Trophoblast cell (in vitro differentiated cells and primary cell): Measurements from ENCODE around the gene FGD4.

Experiments used
- DNase-seq, 2 donors: peaks; one replicate each; pipeline ENCODE4 v3.0.0-alpha.2; 2016
- H2AFZ ChIP-seq: 2 replicates; pipeline ENCODE4 v1.6.1; 2013; ENCODE audit warnings: low read length, moderate library complexity, mild to moderate bottlenecking; ENCODE audit not compliant: insufficient read depth, poor library complexity
- H2AK5ac ChIP-seq: 2 replicates; pipeline ENCODE4 v1.6.1; 2013; ENCODE audit warnings: mild to moderate bottlenecking, low read length
- H2BK120ac ChIP-seq: 2 replicates; pipeline ENCODE4 v1.6.1; 2013; ENCODE audit warnings: low read length, mild to moderate bottlenecking, moderate library complexity; ENCODE audit not compliant: insufficient read depth, poor library complexity
- H2BK12ac ChIP-seq: 2 replicates; pipeline ENCODE4 v1.6.1; 2013; ENCODE audit warnings: mild to moderate bottlenecking, low read length, moderate library complexity
- H2BK5ac ChIP-seq: 2 replicates; pipeline ENCODE4 v1.6.1; 2013; ENCODE audit warnings: low read length, low read depth, moderate library complexity, mild to moderate bottlenecking; ENCODE audit not compliant: poor library complexity
- H3K14ac ChIP-seq: 2 replicates; pipeline ENCODE4 v1.6.1; 2013; ENCODE audit warnings: mild to moderate bottlenecking, low read length
- H3K18ac ChIP-seq: 2 replicates; pipeline ENCODE4 v1.6.1; 2013; ENCODE audit warnings: mild to moderate bottlenecking, low read length
- H3K23ac ChIP-seq: 2 replicates; pipeline ENCODE4 v1.6.1; 2013; ENCODE audit warnings: low read length
- H3K27ac ChIP-seq: 2 replicates; pipeline ENCODE4 v1.5.1; 2013; ENCODE audit warnings: low read depth, mild to moderate bottlenecking, inconsistent platforms, low read length, moderate library complexity
- H3K27me3 ChIP-seq: 2 replicates; pipeline ENCODE4 v1.6.1; 2013; ENCODE audit warnings: inconsistent platforms, mild to moderate bottlenecking, low read length, moderate library complexity; ENCODE audit not compliant: insufficient read depth
- H3K36me3 ChIP-seq, 2 experiments: 1 replicate in 1 of 2; 2 replicates in 1 of 2; pipeline ENCODE4 v1.6.1; 2013; ENCODE audit warnings: low read length in 2 of 2, mild to moderate bottlenecking in 2 of 2, moderate library complexity in 1 of 2; ENCODE audit not compliant: insufficient read depth in 2 of 2, control insufficient read depth in 1 of 2
- H3K4ac ChIP-seq: 2 replicates; pipeline ENCODE4 v1.6.1; 2013; ENCODE audit warnings: low read depth, mild to moderate bottlenecking, low read length, moderate library complexity
- H3K4me1 ChIP-seq, 2 experiments: 1 replicate in 1 of 2; 2 replicates in 1 of 2; pipeline ENCODE4 v1.6.1; 2013; ENCODE audit warnings: low read length in 2 of 2, mild to moderate bottlenecking in 2 of 2, moderate library complexity in 1 of 2; ENCODE audit not compliant: insufficient read depth in 2 of 2, control insufficient read depth in 1 of 2
- H3K4me2 ChIP-seq: 2 replicates; pipeline ENCODE4 v1.6.1; 2013; ENCODE audit warnings: inconsistent platforms, mild to moderate bottlenecking, low read length, moderate library complexity
- H3K4me3 ChIP-seq: 2 replicates; pipeline ENCODE4 v1.5.1; 2013; ENCODE audit warnings: mild to moderate bottlenecking, low read depth, low read length, inconsistent platforms
- H3K79me1 ChIP-seq: one replicate; pipeline ENCODE4 v1.6.1; 2013; ENCODE audit warnings: low read length
- H3K79me2 ChIP-seq: 2 replicates; pipeline ENCODE4 v1.6.1; 2013; ENCODE audit warnings: low read length, mild to moderate bottlenecking; ENCODE audit not compliant: control insufficient read depth, insufficient read depth, poor library complexity
- H3K9ac ChIP-seq: 2 replicates; pipeline ENCODE4 v1.6.1; 2013; ENCODE audit warnings: mild to moderate bottlenecking, low read length
- H3K9me3 ChIP-seq: 2 replicates; pipeline ENCODE4 v1.6.1; 2013; ENCODE audit warnings: low read depth, mild to moderate bottlenecking, control low read depth, inconsistent platforms, low read length; ENCODE audit not compliant: insufficient read depth
- H4K12ac ChIP-seq: 2 replicates; pipeline ENCODE4 v1.6.1; 2013; ENCODE audit warnings: low read depth, mild to moderate bottlenecking, low read length, moderate library complexity
- H4K8ac ChIP-seq: 2 replicates; pipeline ENCODE4 v1.6.1; 2013; ENCODE audit warnings: low read depth, mild to moderate bottlenecking, low read length, moderate library complexity
- H4K91ac ChIP-seq: one replicate; pipeline ENCODE4 v1.6.1; 2013; ENCODE audit warnings: low read depth, mild to moderate bottlenecking, low read length, moderate library complexity
- WGBS: extraction: QIAGEN DNeasy Blood & Tissue Kit; methylation state at CpG from one replicate; pipeline ENCODE4 v1.1.7; 2013; ENCODE audit warnings: missing lambda C conversion rate; ENCODE audit not compliant: insufficient read length, insufficient coverage; ENCODE audit errors: extremely low coverage; 5-methylcytosine and 5-hydroxymethylcytosine counted together

The FGD4 gene

GRCh38 chr12:32369202-32369601, 30.2 kb upstream of the FGD4 start:
- H3K4me1 ChIP-seq = no peaks in the 10 kb centered on the region
- no peak overlapping the region for H3K27ac ChIP-seq
- no peak overlapping the region for H2BK120ac ChIP-seq
- no peak overlapping the region for H4K91ac ChIP-seq
- H3K18ac ChIP-seq = no peak overlapping the region
- no peaks in the 10 kb centered on the region for H3K79me2 ChIP-seq
- no peak for DNase-seq
- no peak overlapping the region for H3K4me3 ChIP-seq
- H3K36me3 ChIP-seq = no peaks in the 10 kb centered on the region
- H4K8ac ChIP-seq = no peak overlapping the region
- no peak overlapping the region for H2BK12ac ChIP-seq
- H2AK5ac ChIP-seq = no peak overlapping the region
- H3K27me3 ChIP-seq = no peaks in the 10 kb centered on the region
- H3K4me2 ChIP-seq = no peak overlapping the region
- no peaks in the 10 kb centered on the region for H3K79me1 ChIP-seq
- no CpG with 5 or more reads among the region's 4 CpGs for WGBS
- H3K4ac ChIP-seq = no peak overlapping the region
- H3K9me3 ChIP-seq = no peaks in the 10 kb centered on the region
- H2AFZ ChIP-seq = no peak overlapping the region
- no peak overlapping the region for H3K23ac ChIP-seq
- H4K12ac ChIP-seq = no peak overlapping the region
- no peak overlapping the region for H3K14ac ChIP-seq
- no peak overlapping the region for H2BK5ac ChIP-seq
- no peak overlapping the region for H3K9ac ChIP-seq

- Histone ChIP-seq H4K12ac (no peak overlapping the region), H2AK5ac (no peak overlapping the region), H3K4me3 (no peak overlapping the region), H3K23ac (no peak overlapping the region), H3K9ac (no peak overlapping the region), H3K27ac (no peak overlapping the region), H3K4me1 (no peaks in the 10 kb centered on the region), H2AFZ (no peak overlapping the region), H2BK120ac (no peak overlapping the region), H3K27me3 (no peaks in the 10 kb centered on the region), H3K4ac (no peak overlapping the region), H3K79me2 (no peaks in the 10 kb centered on the region), H4K91ac (no peak overlapping the region), H3K79me1 (no peaks in the 10 kb centered on the region), H3K18ac (no peak overlapping the region), H3K9me3 (no peaks in the 10 kb centered on the region), H3K36me3 (no peaks in the 10 kb centered on the region), H4K8ac (no peak overlapping the region), H3K14ac (no peak overlapping the region), H2BK12ac (no peak overlapping the region), H2BK5ac (no peak overlapping the region), H3K4me2 (no peak overlapping the region)
- WGBS = no CpG with 5 or more reads among the region's 12 CpGs
- DNase-seq = no peak
Measured at GRCh38 chr12:32377344-32378055, 21.9 kb upstream of the FGD4 start.

- H2AK5ac ChIP-seq = no peak overlapping the region
- no peak overlapping the region for H3K18ac ChIP-seq
- H3K23ac ChIP-seq = no peak overlapping the region
- H3K14ac ChIP-seq = no peak overlapping the region
- DNase-seq = no peak
- H2BK12ac ChIP-seq = no peak overlapping the region
- H3K79me2 ChIP-seq = no peaks in the 10 kb centered on the region
- H3K9me3 ChIP-seq = no peaks in the 10 kb centered on the region
- no peak overlapping the region for H4K12ac ChIP-seq
- H3K79me1 ChIP-seq = no peaks in the 10 kb centered on the region
- no peaks in the 10 kb centered on the region for H3K27me3 ChIP-seq
- H3K4me3 ChIP-seq = no peak overlapping the region
- H3K36me3 ChIP-seq = no peaks in the 10 kb centered on the region
- no peak overlapping the region for H3K9ac ChIP-seq
- H3K27ac ChIP-seq = no peak overlapping the region
- no CpG with 5 or more reads among the region's 10 CpGs for WGBS
- no peak overlapping the region for H4K8ac ChIP-seq
- no peak overlapping the region for H4K91ac ChIP-seq
- no peak overlapping the region for H3K4ac ChIP-seq
- no peak overlapping the region for H2BK120ac ChIP-seq
- no peak overlapping the region for H3K4me2 ChIP-seq
- H2AFZ ChIP-seq = no peak overlapping the region
- no peaks in the 10 kb centered on the region for H3K4me1 ChIP-seq
- no peak overlapping the region for H2BK5ac ChIP-seq
Measured at GRCh38 chr12:32379213-32379612, 20.1 kb upstream of the FGD4 start.

GRCh38 chr12:32379667-32380066, 19.7 kb upstream of the FGD4 start:
- H3K79me2 ChIP-seq = no peaks in the 10 kb centered on the region
- no peak overlapping the region for H3K4me2 ChIP-seq
- H2BK12ac ChIP-seq = no peak overlapping the region
- no peak overlapping the region for H3K14ac ChIP-seq
- H2BK5ac ChIP-seq = no peak overlapping the region
- H3K4me3 ChIP-seq = no peak overlapping the region
- H3K9me3 ChIP-seq = no peaks in the 10 kb centered on the region
- H3K9ac ChIP-seq = no peak overlapping the region
- no peaks in the 10 kb centered on the region for H3K4me1 ChIP-seq
- H4K12ac ChIP-seq = no peak overlapping the region
- H4K91ac ChIP-seq = no peak overlapping the region
- H2BK120ac ChIP-seq = no peak overlapping the region
- no peaks in the 10 kb centered on the region for H3K36me3 ChIP-seq
- H3K27ac ChIP-seq = no peak overlapping the region
- no peak overlapping the region for H2AFZ ChIP-seq
- no CpG with 5 or more reads among the region's 8 CpGs for WGBS
- no peak overlapping the region for H3K18ac ChIP-seq
- H4K8ac ChIP-seq = no peak overlapping the region
- no peak overlapping the region for H2AK5ac ChIP-seq
- no peak for DNase-seq
- H3K79me1 ChIP-seq = no peaks in the 10 kb centered on the region
- no peak overlapping the region for H3K23ac ChIP-seq
- H3K4ac ChIP-seq = no peak overlapping the region
- H3K27me3 ChIP-seq = no peaks in the 10 kb centered on the region
